Stimulated activated CD8-positive, alpha-beta memory T cell treated with anti-CD3 and anti-CD28 coated beads, Interleukin-4, amount 100 ng/mL, for 48 hours (primary cell): ENCODE measurements around the gene DCLK1.
"Not testable (repeated sequence)": the region's sequence is repeated elsewhere in the genome, so short reads cannot be mapped to it uniquely, and the experiment has no call there.

Source experiments
- DNase-seq: peaks from one replicate; pipeline ENCODE4 v3.0.0-alpha.2; 2020

The DCLK1 gene

DNA sequence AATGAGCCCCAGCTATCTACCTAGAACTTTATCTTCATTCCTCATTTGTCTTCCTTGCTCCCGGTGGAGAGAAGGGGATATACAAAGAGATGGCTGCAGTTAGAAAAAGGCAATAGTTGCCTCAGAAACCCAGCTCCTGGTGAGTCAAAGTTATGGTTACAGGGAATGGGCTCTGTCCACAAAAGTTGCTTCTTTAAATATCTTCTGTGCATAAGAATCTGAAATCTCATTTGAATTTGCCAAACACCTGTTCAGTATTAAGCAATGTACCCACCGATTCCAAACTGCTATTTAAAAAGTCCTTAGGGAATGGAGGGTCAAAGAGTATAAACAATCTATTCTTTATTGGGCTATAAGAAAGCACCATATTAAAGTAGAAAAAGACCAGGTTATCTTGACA is 48.4 kb downstream of the DCLK1 start:
- no peak for DNase-seq

DNA sequence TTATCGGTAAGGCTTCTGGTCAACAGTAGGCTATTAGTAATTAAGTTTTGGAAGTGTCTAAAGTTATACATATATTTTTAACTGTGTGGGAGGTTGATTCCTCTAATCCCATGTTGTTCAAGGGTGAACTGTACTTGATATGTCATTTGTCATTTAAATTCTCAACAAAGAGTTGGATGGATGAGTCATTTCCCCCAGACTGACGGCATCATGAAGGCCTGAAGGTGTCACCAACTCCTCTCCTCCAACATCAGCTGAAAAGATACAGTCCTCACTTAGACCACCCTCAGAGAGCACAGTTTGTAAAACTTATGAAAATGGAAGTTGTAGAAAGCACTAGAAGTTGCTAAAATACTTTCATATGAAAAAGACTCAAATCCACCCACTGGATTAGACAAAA is 48.8 kb downstream of the DCLK1 start:
- no peak for DNase-seq

DNA sequence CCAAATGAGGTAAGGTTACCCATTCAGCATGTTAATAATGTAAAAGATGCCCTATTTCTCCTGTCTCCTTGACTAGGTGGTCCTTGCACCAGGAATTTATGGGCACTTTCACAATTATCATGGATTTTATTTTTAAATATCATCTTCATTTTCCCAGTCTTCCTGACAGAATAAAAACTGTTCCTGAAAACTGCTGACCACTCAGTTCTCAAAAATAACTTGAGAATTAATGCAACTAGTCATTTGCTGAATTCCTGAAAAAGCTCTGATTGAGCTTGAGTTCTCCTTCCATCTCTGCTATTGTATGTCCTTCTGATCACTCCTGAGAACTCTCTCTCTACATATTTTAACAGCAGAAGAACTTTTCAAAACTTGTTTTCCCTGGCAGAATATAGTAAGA is 55.0 kb downstream of the DCLK1 start:
- DNase-seq, result no peak

DNA sequence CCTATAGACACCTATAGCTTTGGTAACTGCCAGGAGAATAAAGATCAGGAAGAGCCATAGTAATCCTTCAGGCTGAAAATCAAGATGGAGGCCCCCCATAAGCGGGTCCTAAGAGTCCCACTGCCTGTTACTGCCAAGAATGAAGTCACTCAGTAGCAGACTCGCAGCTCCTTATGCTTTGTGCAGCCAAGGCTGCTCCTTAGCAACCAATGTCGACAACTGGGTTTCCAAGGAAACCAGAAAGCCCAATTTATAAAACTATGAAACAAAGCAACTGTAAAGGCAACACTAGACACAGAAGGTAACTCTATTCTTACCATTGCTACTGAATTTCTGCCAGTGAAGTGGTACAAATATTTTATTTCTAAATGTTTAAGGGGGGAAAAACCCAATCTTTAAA is 56.5 kb downstream of the DCLK1 start:
- no peak for DNase-seq

DNA sequence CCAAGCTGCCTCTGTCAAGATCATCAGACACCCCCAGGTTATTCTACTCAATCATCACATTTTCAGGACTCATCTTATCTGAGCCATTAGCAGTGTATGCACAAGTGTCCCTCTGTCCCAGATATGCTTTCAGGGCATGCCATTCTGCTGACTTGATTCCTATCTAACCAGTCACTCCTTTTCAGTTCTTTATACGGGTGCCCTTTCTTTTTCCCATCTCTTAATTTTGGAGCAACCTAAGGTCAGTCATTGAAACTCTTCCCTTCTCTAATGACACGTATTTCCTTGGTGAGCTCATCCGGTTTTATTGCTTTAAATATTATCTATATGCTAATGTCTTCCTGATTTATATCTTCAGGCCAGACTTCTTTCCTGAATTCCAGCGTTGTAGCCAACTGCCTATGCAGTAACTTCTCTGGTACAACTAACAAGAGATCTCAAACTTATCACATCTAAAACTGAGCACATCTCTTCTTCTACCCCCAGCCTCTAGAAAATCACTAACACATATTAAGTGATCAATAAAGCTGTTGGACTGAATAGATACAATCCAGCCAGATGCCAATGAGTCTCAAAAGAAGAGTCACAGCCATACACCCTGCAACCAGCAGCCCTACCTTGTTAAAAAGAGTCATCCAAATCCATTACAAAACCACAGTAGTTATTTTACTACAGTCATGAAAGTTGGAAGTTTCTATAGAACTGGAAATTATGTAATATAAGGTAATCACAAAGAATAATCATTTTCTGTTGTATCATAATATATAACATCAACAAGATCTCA is 58.8 kb downstream of the DCLK1 start:
- DNase-seq, result no peak

- not testable (repeated sequence) for DNase-seq
Observed at GRCh38 chr13:36070504-36071192, 60.5 kb downstream of the DCLK1 start.

DNA sequence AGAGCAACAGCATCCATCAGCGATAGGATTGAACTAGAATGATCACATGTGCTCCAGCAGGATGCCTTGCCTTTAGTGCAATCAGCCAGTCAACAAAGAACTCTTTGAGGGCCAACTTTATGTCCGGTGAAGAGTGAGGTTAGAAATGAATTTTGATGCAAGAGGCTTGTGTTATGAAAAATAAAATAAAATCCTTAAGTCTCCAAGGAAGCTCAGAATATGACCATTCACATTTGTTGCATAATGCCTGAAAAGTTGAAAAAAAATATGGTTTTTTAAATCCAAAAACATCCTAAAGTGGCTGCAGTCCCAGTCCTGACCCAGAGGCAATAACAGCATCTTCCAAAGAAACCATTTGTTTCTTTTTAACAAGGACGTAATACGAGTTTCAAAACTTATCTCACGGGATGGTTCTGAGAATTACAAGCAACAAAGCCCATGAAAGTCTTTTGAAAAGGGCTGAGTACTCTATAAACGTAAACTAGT is 61.3 kb downstream of the DCLK1 start:
- DNase-seq, result no peak

GRCh38 chr13:36068991-36069390 is 62.2 kb downstream of the DCLK1 start:
- no peak for DNase-seq

- DNase-seq, result no peak
Observed at GRCh38 chr13:36068566-36068965, 62.6 kb downstream of the DCLK1 start.

GRCh38 chr13:36067746-36068381 is 63.3 kb downstream of the DCLK1 start:
- DNase-seq, result no peak

DNA sequence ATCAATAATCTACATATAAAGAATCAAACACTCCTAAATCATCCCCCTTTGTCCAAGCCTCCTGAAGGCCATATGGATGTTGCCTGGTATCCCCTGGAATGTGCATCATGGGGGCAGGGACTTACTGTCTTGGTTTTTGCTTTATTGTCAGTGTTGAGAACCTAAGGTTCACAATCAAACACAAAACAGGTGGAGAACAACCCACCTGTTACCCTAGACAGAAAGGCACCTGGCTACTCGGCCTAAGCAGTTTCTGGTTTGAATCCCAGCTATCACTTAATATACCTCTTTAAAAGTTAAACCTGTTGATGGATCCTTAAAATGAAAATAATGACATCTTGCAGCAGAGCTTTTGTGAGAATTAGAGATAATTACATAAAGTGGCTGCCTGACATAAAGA is 68.9 kb downstream of the DCLK1 start:
- DNase-seq, result no peak

- DNase-seq, result no peak
Observed at GRCh38 chr13:36061621-36062020, 69.6 kb downstream of the DCLK1 start.

- no peak for DNase-seq
Observed at GRCh38 chr13:36061054-36061453, 70.1 kb downstream of the DCLK1 start.

- DNase-seq, result no peak
Observed at GRCh38 chr13:36059321-36059720, 71.9 kb downstream of the DCLK1 start.

DNA sequence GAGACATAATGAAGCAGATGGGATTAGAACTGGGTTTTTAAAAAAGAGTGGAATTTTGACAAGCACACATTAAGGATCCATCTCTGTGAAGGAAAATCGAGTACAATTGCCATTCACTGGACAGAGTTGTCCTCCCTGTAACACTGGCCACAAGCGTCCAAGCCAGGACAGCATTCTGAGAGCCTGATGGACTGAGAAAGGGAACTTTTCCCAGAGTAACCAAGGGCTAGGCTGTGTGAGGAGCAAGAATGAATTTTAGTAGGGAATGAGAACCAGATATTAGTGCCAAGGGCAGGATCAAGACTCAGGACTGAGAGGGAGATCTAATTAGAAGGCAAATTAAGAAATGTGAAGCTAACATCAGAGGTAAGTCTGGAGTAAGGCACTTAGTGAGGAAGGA is 73.1 kb downstream of the DCLK1 start:
- no peak for DNase-seq

DNA sequence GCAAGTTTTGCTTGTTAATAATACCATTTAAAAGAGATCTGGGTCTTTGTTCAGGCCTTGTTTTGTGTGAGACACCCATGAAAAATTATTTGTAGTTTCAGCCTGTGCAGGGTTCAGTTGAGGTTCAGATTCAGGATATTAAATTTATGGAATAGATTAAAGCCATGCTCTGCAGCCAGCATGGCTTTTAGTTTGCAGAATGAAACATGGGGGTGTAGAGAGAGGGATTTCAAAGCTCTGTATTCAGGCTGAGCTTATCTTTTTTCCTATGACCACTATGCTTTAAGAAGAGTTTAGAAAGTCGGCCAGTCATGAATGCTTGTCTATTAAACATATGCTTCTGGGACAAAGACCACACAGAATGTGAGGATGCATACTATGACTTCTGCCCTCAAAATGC is 73.6 kb downstream of the DCLK1 start:
- no peak for DNase-seq

DNA sequence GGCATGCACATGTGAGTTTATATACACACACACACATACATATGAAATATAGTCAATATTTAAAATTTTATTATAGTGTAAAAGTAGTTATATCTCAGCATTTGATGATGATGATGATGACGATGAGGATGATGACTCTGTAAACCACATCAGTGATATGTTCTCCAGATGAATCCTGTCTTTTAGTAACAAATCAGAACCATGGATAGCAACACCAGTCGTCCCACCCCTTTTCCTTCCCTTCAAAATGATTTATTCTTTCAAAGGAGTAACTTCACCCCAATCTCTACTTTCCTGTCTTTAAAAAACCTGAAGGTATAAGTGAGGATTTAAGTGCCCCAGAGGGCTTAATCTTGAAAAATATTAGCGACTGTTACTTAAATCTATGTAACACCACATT is 74.1 kb downstream of the DCLK1 start:
- no peak for DNase-seq

- DNase-seq, result no peak
Observed at GRCh38 chr13:36055366-36055765, 75.8 kb downstream of the DCLK1 start.

DNA sequence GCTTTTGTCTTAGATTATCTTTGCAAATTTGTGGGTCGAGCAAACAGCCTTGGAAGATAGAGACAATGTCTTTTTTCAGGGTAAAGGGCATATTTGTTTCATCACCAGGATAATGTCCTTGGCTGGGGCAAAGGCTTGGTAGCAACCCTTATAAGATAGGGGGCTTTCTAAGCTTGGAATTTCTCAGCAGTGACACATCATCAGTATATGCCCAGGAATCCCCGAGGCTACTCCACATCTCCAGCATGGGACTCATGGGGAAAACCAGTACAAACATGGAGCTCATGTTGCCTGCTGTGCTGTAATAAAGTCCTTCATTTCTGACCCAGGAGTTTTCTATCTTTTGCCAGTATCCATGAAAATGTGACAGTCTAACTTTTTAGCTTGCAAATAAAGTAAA is 77.1 kb downstream of the DCLK1 start:
- DNase-seq, result no peak

GRCh38 chr13:36051082-36051481 is 80.1 kb downstream of the DCLK1 start:
- no peak for DNase-seq

DNA sequence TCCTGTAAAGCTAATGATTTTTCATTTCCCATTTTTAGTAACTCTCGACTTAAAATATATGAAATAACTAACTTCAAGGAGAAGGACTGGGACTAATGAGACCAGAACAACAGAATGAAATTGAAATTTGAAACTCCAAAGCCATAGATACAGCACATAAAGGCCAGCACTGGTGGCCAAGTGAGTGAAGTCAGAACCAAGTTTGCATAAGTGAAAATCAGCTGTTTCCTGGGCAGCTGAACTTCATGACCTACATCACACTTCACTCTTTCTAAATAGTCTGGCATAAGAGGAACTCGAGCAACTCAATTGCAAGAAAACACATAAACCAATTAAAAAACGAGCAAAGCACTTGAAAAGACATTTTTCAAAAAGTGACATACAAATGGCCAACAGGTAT is 84.5 kb downstream of the DCLK1 start:
- DNase-seq, result no peak

DNA sequence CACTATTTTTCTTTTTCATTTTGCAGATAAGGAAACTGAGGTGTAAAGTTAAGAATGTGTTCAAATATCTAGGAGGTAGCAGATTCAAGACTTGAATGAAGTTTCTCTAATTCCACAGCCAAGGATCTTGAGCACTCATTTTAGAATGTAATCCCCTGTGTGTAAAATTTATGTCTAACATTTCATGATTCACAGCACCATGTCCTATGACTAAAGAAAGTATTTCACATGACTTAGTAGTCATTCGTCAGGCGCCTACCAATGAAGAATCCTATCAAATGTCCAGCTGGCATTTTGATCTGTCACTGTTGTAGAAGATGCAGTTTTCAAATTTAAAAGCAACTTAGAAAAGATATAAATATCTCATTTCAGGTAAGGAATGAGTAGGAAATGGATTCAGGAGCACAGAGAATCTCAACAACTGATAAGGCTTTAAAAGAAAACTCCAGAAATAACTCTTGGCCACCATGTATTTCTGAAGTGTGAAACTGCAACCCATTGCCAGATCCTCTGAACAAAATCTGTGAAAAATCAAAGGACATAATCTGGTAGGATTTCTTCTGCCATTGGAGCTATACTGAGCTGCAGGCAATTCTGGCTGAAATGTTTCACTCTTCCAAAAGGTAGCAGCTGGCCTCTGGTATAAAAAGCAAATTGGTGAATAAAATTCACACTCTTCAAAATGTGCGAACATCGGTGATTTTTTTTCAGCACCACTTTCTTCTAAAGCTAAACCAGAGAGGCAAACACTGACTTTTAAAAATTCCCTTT is 92.2 kb downstream of the DCLK1 start:
- DNase-seq, result no peak

GRCh38 chr13:36033035-36033434 is 98.1 kb downstream of the DCLK1 start:
- DNase-seq, result no peak
